Measurements from ENCODE around the gene CRAMP1.

The CRAMP1 gene

DNA sequence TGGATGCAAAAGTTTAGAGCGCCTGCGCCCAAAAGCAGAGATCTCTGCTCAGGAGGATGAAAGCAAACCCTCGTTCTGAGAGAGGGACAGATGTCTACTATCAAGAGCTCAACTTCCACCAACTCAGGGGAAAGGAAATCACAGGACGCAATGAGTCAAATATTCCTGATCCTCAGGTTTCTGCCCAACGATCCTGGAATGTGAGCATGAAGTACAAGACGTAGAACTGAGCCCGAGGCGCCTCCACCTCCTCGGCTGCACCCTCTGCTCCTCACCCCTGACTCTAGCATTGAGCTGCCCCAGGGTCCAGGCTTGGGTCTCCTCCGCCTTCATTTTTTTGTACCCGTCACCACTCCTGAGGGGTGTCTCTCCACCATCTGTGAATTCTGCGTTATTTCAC, 15.6 kb upstream of the CRAMP1 start:
- DNase-seq, result no peak

DNA sequence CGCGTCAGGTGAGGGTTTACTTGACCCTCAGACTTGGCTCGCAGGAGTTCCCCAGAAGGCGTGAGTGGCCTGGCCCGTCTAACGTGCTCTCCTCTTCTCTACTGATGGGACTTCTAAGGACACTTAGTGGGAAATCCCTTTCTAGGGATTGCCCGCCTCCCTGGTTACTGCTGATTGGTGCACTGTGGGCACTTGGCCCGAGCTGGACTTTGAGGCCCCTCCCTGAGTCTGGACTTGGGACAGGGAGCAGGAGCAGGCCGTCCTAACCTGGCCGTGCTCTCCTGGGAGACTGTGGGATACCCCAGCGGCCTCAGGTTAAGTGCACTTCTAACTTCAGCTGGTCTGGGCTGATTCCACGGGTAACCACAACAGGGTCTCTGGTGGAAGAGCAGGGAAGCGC, 15.0 kb upstream of the CRAMP1 start:
- DNase-seq, result no peak

DNA sequence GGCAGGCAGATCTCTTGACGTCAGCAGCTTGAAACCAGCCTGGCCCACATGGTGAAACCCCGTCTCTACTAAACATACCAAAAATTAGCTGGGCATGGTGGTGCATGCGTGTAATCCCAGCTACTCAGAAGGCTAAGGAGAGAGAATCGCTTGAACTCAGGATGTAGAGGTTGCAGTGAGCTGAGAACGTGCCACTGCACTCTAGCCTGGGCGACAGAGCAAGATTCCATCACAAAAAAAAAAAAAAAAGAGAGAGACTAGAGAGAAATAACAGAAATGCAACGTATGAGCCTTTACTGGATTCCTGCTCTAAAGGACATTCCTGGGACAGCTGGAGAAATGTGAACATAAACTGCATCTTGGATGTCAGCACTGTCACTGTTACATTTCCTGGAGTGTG, 11.1 kb upstream of the CRAMP1 start:
- DNase-seq, result no peak

DNA sequence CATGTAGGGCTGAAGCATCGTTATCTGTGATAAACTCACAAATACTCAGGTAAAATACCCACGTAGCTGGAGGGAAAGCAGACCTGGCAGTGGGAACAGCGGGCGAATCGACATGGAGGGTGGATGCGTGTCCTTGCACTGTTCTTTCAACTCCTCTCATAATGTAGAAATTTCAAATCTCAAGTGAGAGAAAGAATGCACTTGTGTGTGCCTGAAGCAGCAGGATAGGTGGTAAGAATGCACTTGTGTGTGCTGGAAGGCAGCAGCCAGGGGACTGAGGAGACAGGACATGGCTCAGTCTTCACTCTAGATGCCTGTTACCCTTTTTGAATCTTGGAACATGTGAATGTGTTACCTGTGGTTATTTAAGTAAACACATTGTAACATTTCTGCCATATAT, 10.7 kb upstream of the CRAMP1 start:
- DNase-seq, result no peak

DNA sequence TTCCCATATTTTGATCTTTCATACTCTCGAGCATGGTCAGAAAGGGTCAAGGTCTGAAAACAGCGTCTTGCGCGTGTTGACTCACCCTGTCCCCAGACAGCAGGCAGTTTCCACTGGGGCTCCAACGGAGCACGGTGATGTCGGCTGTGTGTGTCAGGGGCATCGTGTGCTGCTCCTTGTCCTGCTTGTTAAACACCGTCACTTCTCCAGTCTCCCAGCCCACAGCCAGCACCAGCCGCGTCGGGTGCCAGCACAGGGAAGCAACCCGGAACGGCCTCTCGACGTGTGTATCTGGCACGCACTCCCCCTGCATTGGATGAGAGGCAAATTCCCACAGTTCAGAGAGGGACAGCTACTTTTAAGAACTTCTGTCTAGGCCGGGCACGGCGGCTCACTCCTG, 9.9 kb upstream of the CRAMP1 start:
- no peak for DNase-seq

DNA sequence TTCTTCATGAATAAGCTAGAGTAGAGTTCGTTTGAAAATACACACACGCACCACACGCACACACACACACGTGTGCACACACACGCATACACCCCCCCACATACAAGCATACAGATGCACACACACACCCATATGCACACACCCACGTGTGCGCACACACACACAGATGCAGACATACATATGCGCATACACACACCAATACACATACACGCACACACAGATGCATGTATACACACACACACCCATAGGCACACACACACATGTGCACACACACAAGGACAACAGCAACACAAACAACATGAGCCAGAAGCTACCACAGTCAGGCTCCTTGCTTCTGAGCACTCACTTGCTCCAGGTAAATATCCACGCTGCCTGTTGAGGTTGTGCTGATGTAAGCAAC, 5.4 kb upstream of the CRAMP1 start:
- no peak for DNase-seq

DNA sequence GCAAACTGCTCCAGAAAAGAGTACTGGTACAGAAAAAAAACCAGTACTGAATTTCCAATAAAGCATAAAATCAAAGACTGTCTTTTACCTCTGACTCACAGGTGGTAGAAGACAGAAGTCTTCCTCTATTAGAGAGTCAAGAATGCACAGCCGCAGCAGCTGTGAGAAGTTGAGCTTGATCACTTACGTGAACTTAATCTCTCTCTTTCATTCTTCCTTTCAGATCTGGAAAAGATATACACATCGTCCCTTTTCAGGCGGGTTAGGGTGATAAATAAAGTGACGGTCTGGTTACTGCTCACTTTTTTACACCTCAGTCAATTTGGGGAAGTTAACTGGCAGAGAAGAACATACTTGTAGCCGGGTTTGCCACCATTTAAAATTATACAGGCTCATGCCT, 4.2 kb upstream of the CRAMP1 start:
- no peak for DNase-seq

DNA sequence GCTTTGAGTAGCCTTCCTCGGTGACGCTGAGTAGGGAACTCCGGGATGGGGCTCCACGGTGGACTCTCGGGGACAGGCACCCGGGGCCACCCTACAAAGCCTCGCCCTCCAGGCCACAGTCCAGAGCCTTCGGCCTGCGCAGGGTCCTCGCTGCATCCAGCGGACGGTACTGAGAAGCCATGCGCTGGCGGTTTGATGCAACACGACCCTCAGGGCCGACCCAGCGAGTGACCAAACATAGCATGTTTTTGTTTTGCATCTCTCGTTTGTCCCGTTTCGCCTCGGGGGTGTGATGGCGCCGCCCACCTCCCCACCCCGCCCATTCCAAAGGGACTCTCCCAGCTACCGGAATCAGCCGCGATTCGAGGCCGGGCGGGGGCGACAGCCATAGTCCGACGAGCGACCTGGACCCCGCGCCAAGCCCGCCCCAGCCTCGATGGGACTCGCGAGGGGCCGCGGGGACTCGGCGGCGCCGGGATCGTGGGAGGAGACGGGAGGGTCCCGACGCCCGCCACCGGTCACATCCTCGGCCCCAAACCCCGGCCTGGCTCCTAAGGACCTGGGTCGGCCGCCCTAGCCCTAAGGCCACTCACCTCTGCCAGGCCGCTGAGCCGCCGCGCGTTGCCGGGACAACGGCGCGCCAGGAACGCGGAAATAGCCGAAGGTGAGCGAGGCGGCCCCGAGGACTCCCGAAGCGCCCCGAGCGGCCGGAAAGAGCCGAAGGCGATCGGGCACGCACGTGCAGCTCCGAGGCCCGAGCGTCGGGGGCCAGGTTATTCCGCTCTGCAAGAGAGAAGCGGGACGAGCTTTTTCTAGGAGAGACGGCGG, 1.9 kb upstream of the CRAMP1 start:
- peak; percentile 15 to 88 (median 67) for DNase-seq

DNA sequence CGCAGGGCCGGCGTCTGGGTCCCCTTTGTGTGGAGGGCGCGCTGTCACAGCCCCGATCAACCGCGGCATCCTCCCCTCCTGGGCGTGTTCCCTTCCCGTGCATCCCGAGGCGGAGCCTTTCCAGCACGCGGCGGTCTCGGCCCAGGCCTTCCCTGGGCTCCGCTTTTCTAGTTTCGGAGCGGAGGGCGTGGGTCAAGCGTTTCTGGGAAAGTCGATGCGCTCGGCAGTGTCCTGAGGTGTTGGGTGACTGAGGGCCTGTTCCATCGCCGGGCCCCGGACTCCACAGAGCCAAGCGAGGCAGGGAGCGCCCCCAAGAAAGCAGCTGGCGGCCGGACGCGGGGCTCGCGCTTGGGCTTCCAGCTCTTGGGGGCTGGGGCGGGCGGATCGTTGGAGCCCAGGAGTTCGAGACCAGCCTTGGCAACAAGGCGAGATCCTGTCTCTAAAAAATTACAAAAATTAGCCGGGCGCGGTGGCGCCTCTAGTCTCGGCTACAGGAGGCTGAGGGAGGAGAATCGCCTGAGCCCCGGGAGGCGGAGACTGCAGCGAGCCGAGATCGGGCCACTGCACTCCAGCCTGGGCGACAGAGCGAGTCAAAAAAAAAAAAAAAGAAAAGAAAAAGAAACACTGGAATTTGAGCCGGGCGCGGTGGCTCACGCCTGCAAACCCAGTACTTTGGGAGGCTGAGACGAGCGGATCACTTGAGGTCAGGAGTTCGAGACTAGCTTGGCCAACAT, 1.1 kb upstream of the CRAMP1 start:
- DNase-seq, result peak in 6 of 51 donors; percentile 34 to 78 (median 44)

DNA sequence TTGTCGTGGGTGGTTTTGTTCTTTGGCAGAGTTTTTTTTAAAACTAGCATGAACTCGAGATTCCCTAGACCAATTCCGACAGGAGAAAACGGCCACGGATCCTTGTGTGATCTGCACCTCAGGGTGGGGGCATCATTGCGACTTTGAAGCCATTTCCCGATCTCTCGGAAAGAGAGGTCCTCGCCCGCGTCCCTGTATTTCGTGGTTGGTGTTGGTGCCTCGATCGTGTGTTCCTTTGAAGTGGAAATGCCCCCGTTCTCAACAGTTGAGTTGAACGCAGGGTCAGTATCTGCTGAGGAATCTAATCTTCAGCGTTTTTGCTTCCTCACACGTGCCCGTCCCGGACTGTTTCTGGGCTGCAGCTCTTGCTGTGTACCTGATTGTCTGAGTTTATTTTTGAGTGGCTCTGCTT, 1.1 kb downstream of the CRAMP1 start:
- DNase-seq, result peak in 1 of 51 donors; percentile 2

DNA sequence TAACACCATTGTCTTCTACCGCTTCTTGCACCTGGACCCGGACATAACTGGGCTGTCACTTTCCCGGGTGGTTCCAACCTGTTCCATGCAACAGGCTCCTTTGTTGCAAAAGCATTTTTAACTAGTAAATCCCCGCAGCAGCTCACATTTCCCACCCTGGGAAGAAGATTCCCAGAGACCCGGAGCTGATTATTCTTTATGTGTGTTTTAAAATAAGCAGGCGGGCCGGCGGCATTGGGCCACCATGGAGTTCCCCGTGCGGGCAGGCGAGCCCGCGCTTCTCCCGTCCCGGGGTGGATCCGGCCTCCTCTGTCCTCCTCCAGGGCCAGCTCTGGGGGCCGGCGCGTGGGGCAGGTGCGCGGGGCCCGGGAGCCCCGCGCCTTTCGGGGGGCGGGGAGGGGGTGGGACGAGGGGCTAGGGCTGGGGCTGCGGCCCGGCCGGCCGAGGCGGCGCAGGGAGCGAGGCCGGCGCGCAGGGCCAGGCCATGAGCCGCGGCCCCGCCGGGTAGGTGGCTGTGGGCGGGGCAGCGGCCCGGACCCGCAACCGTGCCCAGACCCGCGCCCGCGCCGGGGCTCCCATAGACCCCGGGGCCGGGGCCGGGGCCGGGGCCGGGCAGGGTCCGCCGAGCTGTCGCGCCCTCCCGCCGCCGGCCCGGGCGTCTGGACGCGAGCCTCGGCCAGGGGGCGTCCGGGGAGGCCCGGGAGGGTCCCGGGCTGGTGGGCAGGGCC, 1.7 kb downstream of the CRAMP1 start:
- peak in 1 of 51 donors; percentile 3 for DNase-seq

DNA sequence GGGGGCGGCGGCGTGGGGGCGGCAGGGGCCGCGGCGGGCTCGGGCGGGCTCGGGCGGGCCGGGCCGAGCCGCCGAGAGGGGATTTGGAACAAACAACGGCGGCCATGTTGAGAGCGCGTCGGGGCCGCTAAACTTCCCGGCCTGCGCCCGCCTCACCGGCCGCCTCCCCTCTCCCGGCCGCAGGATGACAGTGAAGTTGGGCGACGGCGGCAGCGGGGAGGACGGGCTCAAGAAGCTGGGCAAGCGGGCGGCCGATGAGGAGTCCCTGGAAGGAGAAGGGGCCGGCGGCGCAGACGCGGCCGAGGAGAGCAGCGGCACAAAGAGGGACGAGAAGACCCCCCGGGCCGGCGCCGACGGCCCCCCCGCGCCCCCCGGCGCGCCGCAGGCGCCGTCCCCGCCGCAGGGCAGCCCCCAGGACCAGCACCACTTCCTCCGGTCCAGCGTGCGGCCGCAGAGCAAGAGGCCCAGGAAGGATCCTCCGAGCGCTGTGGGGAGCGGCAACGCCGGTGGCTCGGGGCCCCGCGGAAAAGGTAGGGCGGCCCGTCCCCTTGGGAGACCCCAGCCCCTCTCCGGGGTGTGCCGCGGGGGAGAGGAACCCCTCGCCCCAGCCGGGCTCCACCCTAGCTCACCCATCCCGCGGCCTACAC, 2.4 kb downstream of the CRAMP1 start:
- peak in 2 of 51 donors; percentile 8 to 9 for DNase-seq

DNA sequence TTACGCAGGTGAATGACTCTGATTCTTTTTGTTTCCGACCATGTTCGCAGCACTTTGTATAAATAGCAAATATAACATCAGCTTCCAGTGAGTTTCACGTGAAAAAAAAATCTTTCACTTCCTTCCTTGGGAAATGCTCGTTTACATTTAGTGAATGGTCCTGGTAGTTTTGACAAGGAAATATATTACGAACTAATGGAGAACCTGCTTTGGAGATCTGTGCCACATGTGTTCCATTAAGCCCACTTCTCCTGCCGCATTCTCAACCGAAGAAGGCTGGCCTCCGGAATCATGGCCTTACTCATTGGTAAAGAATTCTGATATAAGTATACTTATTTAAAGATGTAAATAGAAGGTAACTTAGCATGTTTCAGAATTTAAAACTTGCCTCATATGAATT, 3.6 kb downstream of the CRAMP1 start:
- DNase-seq, result no peak

DNA sequence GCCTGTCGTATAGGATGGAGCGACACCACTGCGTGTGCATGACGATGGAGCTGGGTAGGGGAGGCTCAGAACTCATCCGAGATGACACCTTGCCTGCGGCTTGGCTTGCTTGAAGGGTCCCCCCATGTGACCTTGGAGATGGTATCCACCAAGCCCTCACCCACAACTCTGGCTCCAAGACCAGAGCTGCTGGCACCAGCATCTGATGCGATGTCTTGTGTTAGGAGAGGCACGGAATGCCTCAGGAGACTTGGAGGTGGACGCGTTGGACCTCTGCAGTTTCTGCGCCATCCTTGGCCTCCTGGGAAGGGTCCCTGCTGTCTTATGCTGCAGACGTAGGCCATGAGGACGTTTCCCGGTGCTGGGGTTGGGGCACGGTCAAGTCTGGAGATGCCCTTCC, 7.8 kb downstream of the CRAMP1 start:
- DNase-seq, result no peak

DNA sequence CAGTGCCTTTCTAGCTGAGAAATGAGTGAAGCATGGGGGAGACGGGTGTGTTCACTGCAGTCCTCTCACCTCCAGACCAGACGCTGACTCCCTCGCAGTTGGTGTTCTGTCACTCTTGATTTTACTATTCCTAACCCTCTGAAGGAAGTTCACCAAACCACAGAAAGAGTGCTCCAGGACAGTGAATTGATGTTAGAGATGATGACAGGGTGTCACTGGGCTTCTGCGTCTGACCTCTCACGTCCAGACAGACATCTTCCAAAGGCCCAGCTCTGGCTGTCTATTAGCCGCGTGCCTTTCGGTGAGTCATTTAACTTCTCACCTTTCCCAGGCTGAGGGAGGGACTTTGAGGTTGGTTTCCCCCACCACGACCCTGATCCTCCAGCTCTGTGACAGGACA, 8.2 kb downstream of the CRAMP1 start:
- DNase-seq, result no peak

DNA sequence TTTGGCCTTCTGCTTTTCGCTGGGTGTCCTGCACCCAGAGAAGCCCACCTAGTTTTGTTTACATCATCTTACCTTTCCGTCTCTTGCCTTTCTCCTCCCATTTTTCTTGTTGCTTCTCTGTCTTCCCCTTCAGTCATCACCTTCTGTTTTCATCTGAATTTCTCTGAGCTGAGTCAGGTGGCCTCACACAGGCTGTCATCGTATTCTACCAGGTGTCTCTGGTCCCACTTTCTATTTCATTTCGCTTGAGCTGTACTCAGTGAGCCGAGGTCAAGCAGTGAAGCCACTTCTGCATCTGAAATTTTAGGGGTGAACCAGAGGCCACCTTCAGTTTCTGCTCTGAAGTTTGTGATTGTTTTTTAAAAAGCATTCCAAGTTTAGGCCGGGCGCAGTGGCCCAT, 9.7 kb downstream of the CRAMP1 start:
- DNase-seq, result no peak

DNA sequence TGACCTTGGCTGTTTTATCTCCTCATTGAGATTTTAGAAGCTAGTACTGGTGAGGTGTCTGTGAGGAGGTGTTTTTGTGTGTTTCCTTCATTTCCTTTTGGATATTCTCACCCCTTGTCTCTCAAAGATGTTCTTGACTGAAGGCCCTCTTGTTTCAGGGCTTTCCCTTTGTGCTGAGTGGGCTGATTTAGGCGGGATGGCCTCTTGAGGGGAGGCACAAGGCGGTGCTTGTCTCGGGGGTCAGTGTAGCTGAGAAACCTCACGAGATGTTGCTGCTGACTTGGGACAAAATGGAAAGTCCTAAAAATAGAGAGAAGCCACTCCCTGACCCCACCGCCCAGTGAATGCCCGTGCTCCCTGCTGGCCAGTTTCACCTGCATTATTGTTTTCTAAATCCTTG, 14.2 kb downstream of the CRAMP1 start:
- DNase-seq, result no peak

DNA sequence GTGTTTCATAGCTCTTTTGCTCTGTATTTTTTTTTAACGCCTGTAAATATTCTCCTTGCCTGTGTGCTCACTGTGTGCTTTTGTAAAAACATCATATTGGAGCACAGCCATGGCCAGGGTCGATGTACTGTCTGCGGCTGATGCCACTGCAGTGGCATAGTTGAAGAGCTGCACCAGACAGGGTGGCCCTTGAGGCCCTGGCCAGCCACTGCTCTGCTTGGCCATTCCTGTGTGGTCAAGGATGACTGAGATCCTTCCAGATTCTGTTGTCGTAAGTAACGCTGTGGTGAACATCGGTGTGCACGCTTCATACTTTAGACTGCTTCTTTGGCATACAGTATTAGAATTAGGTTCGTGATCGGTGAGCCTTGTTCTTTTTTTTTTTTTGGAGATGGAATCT, 14.6 kb downstream of the CRAMP1 start:
- DNase-seq, result no peak

DNA sequence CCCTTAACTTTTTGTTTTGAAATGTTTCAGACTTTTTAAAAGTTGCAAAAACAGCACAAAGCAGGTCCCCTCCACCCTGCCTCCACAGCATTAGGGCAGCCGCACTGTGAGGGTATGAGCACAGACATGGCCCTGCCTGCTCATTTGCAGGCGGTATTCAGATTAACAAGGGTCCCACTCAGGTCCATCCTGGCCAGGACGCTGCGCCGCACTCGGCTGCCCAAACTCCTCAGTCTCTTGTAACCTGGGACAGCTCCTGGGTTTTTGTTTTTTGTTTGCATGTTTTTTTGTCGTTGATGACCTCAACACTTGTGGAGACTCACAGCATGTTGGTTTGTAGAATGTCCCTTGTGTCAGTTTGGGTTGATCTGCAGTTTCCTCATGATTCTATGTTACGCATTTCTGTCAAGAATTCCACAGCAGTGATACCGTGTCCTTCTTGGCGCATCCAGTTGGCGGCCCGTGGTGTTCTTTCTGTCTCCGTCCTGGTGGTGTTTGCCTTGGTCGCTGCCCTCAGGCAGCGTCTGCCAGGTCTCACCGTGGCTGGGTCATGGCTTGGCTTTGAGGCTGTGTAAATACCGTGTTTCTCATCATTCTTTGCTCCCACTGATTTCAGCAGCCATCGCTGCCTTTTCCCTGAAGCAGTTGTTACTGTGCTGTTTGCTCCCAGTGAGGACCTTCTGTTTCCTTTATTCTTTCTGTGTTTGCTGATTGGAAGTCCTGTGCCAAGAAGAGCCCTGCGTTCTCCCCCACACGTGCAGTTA, 18.5 kb downstream of the CRAMP1 start:
- DNase-seq, result no peak

DNA sequence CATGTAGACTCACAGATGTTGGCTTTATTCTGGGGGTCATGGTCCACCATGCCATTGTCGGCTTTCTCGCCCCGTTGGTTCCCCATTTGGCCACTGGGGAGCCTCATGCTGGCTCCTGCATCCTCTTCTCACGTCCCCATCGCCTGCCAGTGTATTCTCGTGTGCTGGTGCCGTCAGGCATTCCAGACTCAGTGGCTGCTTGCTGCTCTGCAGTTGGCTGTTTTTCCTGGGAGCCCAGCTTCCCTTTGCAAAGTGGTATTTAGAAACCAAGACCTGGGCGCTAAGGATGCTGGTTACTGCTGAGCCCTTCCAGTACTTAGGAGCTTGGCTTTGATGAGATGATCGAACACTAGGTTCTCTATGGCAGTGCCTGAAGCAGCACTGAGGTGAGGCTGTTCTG, 19.1 kb downstream of the CRAMP1 start:
- no peak for DNase-seq
